Naive thymus-derived CD4-positive, alpha-beta T cell (primary cell): ENCODE measurements around the gene OS9. TPM values are rescaled to one million over a fixed set of nuclear protein-coding genes. Genes with fewer than 3 reads are reported as not detected.

Source experiments
- ATAC-seq: fragments of 150-1000 bp; cut with Tn5 transposase; 2 replicates; pipeline ENCODE4 v1.10.0; 2021; ENCODE audit warnings: mild to moderate bottlenecking, moderate library complexity
- CTCF ChIA-PET: fragments of 350-600 bp; sonication (Branson Sonifier 250); formaldehyde crosslinking; loops from one replicate; lab custom pipeline; 2021; ENCODE audit warnings: antibody characterized with exemption; lab: Charles Lee
- POLR2A ChIA-PET: fragments of 350-600 bp; sonication (Branson Sonifier 250); formaldehyde crosslinking; loops from one replicate; lab custom pipeline; 2021; ENCODE audit warnings: antibody characterized with exemption, inconsistent platforms; lab: Charles Lee
- DNase-seq, 9 donors: peaks; one replicate each; pipeline versions ENCODE4 v3.0.0 to v3.0.0-alpha.2; 2020 to 2022; ENCODE audit warnings: mixed read lengths in 1 of 9
- H3K27ac ChIP-seq: one replicate; pipeline ENCODE4 v1.7.0; 2013; ENCODE audit warnings: mild to moderate bottlenecking, low read depth, low read length, moderate library complexity
- H3K27me3 ChIP-seq, 2 donors: one replicate each; pipeline ENCODE4 v1.7.0; 2013; ENCODE audit warnings: low read length in 2 of 2, mild to moderate bottlenecking in 2 of 2, moderate library complexity in 2 of 2; ENCODE audit not compliant: control insufficient read depth in 2 of 2, insufficient read depth in 2 of 2
- H3K36me3 ChIP-seq, 3 experiments: 1 replicate in 2 of 3; 2 replicates in 1 of 3; pipeline ENCODE4 v1.7.0; 2013; ENCODE audit warnings: low read length in 3 of 3, mild to moderate bottlenecking in 3 of 3, moderate library complexity in 1 of 3; ENCODE audit not compliant: insufficient read depth in 3 of 3, control insufficient read depth in 2 of 3
- H3K4me1 ChIP-seq, 2 donors: one replicate each; pipeline ENCODE4 v1.7.0; 2013; ENCODE audit warnings: low read length in 2 of 2, mild to moderate bottlenecking in 2 of 2, moderate library complexity in 1 of 2; ENCODE audit not compliant: control insufficient read depth in 2 of 2, insufficient read depth in 2 of 2
- H3K4me3 ChIP-seq: 2 replicates; pipeline ENCODE4 v1.7.0; 2013; ENCODE audit warnings: mild to moderate bottlenecking, low read length
- H3K9me3 ChIP-seq, 3 experiments: 1 replicate in 2 of 3; 2 replicates in 1 of 3; pipeline ENCODE4 v1.7.0; 2013; ENCODE audit warnings: low read length in 3 of 3; ENCODE audit not compliant: control insufficient read depth in 2 of 3
- H3K27ac Mint-ChIP-seq, 9 donors: one replicate each; pipeline ENCODE4 v1.8.0; 2020 to 2022; ENCODE audit warnings: mixed read lengths in 9 of 9, mild to moderate bottlenecking in 8 of 9, moderate library complexity in 5 of 9, inconsistent platforms in 2 of 9
- H3K27me3 Mint-ChIP-seq, 5 donors: one replicate each; pipeline ENCODE4 v1.8.0; 2021 to 2022; ENCODE audit warnings: mixed read lengths in 5 of 5, mild to moderate bottlenecking in 1 of 5
- H3K36me3 Mint-ChIP-seq, 5 donors: one replicate each; pipeline ENCODE4 v1.8.0; 2020 to 2022; ENCODE audit warnings: mixed read lengths in 5 of 5, mild to moderate bottlenecking in 3 of 5, inconsistent platforms in 1 of 5
- H3K4me1 Mint-ChIP-seq, 7 donors: one replicate each; pipeline ENCODE4 v1.8.0; 2020 to 2022; ENCODE audit warnings: mixed read lengths in 7 of 7, mild to moderate bottlenecking in 3 of 7, inconsistent platforms in 1 of 7
- H3K4me3 Mint-ChIP-seq, 10 donors: one replicate each; pipeline ENCODE4 v1.8.0; 2020 to 2022; ENCODE audit warnings: mild to moderate bottlenecking in 10 of 10, mixed read lengths in 10 of 10, moderate library complexity in 6 of 10, inconsistent platforms in 2 of 10
- H3K9me3 Mint-ChIP-seq, 11 donors: one replicate each; pipeline ENCODE4 v1.8.0; 2020 to 2022; ENCODE audit warnings: mixed read lengths in 11 of 11, mild to moderate bottlenecking in 4 of 11, inconsistent platforms in 1 of 11, moderate library complexity in 1 of 11
- intact Hi-C, 2 donors: fragments of 100-400 bp; cut with micrococcal nuclease; formaldehyde crosslinking; loops; one replicate each; pipeline ENCODE4 v1.15.1; 2023
- microRNA-seq: library from miRNA; unstranded; fragments of <30 nt; microRNA quantifications from one replicate; pipeline ENCODE4 v1.2.0, GENCODE V29; 2022; ENCODE audit warnings: borderline microRNAs expressed
- polyA plus RNA-seq, 2 donors: library from polyadenylated mRNA; unstranded; fragments of 300-500 nt; fragmentation: Illumina TruSeq; gene quantifications; one replicate each; pipeline ENCODE4 v1.2.3, GENCODE V29; 2021
- total RNA-seq, 6 experiments: library from RNA in 5 of 6; stranded (reverse) in 5 of 6; gene quantifications; 1 replicate in 5 of 6; 2 replicates in 1 of 6; pipeline ENCODE4 v1.2.3 and lab custom pipeline; 2021 to 2026

Gene OS9
- total and polyA plus RNA-seq, 7 experiments from 2014 or later = 59.5 to 175 (median 148) TPM

DNA sequence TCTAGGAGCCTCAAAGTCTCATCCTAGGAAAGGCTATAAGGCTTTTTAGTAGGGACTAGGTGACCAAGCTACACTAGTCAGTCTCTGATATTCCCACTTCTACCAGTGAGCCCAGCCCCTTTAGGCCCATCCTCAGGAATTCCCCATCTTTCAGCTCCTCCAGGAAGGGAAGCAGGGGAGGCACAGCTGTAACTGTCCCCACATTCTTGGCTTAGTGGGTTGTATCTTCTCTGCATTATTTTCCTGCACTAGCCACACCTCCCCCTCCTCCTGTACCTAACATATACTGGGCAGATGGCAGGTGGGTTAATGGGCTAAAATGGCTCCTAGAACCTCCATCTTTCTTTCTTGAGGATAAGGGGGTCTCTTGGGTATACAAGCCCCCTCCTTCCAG, 73.4 kb downstream of the OS9 start:
- Histone ChIP-seq H3K27me3 (peaks cover 0 to 12% of the 10 kb centered on the region in 2 donors), H3K4me3 (no peak overlapping the region), H3K4me1 (peaks cover 21 to 36% of the 10 kb centered on the region in 2 donors), H3K36me3 (peaks cover 0 to 18% (median 0%) of the 10 kb centered on the region in 3 experiments), H3K9me3 (no peaks in the 10 kb centered on the region), H3K27ac (no peak overlapping the region)
- no peak overlapping the region for H3K27ac Mint-ChIP-seq
- peaks cover 27 to 50% (median 42%) of the 10 kb centered on the region in 7 donors for H3K4me1 Mint-ChIP-seq
- no peaks in the 10 kb centered on the region for H3K9me3 Mint-ChIP-seq
- intact Hi-C loops = no loop called here
- no peak for ATAC-seq
- ChIA-PET POLR2A (interaction anchor here (1.1 to 1.2 kb wide), 3 partner anchors 11 to 26 kb away, joined by 3 to 4 read pairs (median 4); partner anchors contain the start of gene MARCHF9), CTCF (interaction anchor here (0.6 to 3.5 kb wide), 4 partner anchors 11 to 127 kb away, joined by 3 to 14 read pairs (median 4); no protein-coding TSS in a partner anchor)
- DNase-seq = no peak
- peaks cover 0 to 11% (median 5%) of the 10 kb centered on the region in 5 donors for H3K36me3 Mint-ChIP-seq
- H3K4me3 Mint-ChIP-seq = peak overlapping the region in 3 of 10 donors; percentile 43 to 91 (median 79)
- H3K27me3 Mint-ChIP-seq = peaks cover 9 to 27% (median 17%) of the 10 kb centered on the region in 5 donors

- Mint-ChIP-seq H3K9me3 (no peaks in the 10 kb centered on the region), H3K36me3 (peaks cover 0 to 11% (median 5%) of the 10 kb centered on the region in 5 donors), H3K4me1 (peaks cover 28 to 52% (median 44%) of the 10 kb centered on the region in 7 donors), H3K27ac (no peak overlapping the region), H3K4me3 (peak overlapping the region in 1 of 10 donors; percentile 17), H3K27me3 (peaks cover 9 to 27% (median 17%) of the 10 kb centered on the region in 5 donors)
- Histone ChIP-seq H3K36me3 (peaks cover 0 to 18% (median 0%) of the 10 kb centered on the region in 3 experiments), H3K27ac (no peak overlapping the region), H3K27me3 (peaks cover 0 to 12% of the 10 kb centered on the region in 2 donors), H3K4me1 (peaks cover 21 to 36% of the 10 kb centered on the region in 2 donors), H3K9me3 (no peaks in the 10 kb centered on the region), H3K4me3 (no peak overlapping the region)
- ATAC-seq (no peak), DNase-seq (no peak)
- intact Hi-C loops = no loop called here
- CTCF ChIA-PET = interaction anchor here (0.6 to 3.5 kb wide), 4 partner anchors 9 to 126 kb away, joined by 4 to 14 read pairs (median 5); no protein-coding TSS in a partner anchor
- POLR2A ChIA-PET = interaction anchor here (1.1 to 1.2 kb wide), 2 partner anchors 11 to 13 kb away, joined by 3 to 4 read pairs; partner anchors contain the start of gene MARCHF9
Observed at GRCh38 chr12:57767876-57768275, 73.9 kb downstream of the OS9 start.

GRCh38 chr12:57769594-57769993, 75.7 kb downstream of the OS9 start:
- Mint-ChIP-seq H3K4me1 (peaks cover 29 to 51% (median 40%) of the 10 kb centered on the region in 7 donors), H3K27me3 (peaks cover 4 to 17% (median 10%) of the 10 kb centered on the region in 5 donors), H3K27ac (peak overlapping the region in 1 of 9 donors; percentile 51), H3K9me3 (no peaks in the 10 kb centered on the region), H3K36me3 (peaks cover 0 to 11% (median 5%) of the 10 kb centered on the region in 5 donors), H3K4me3 (peak overlapping the region in 5 of 10 donors; percentile 21 to 90 (median 62))
- ChIA-PET CTCF (no interaction called here), POLR2A (no interaction called here)
- no peak for ATAC-seq
- intact Hi-C loops = no loop called here
- Histone ChIP-seq H3K9me3 (no peaks in the 10 kb centered on the region), H3K27ac (no peak overlapping the region), H3K27me3 (peaks cover 0 to 7% of the 10 kb centered on the region in 2 donors), H3K36me3 (peaks cover 0 to 18% (median 0%) of the 10 kb centered on the region in 3 experiments), H3K4me3 (no peak overlapping the region), H3K4me1 (peaks cover 19 to 31% of the 10 kb centered on the region in 2 donors)
- no peak for DNase-seq

DNA sequence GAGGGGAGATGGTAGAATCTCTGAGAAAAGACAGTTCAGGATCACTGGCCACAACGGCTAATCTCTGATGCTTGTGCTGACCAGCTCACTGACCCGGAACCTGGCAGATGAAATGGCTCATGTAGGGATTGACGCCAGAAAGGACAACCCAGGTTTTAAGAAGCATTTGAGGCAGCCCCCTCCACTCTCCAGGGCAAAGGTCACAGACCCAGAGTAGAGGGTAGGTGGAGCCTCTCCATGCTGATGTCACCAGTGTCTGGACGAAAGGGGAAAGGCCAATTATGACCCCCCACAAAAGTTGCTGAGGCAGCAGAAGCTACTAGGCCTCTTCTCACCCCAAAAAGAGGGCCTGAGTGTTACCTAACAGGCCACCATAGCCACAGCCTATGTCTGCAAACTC, 76.8 kb downstream of the OS9 start:
- H3K4me3 Mint-ChIP-seq = peak overlapping the region in 9 of 10 donors; percentile 37 to 97 (median 67)
- H3K36me3 Mint-ChIP-seq = peaks cover 0 to 12% (median 5%) of the 10 kb centered on the region in 5 donors
- DNase-seq (no peak), ATAC-seq (no peak)
- H3K27me3 Mint-ChIP-seq = peaks cover 0 to 12% (median 9%) of the 10 kb centered on the region in 5 donors
- ChIA-PET CTCF (no interaction called here), POLR2A (no interaction called here)
- Histone ChIP-seq H3K9me3 (no peaks in the 10 kb centered on the region), H3K36me3 (peaks cover 0 to 18% (median 0%) of the 10 kb centered on the region in 3 experiments), H3K4me3 (no peak overlapping the region), H3K4me1 (peaks cover 8 to 24% of the 10 kb centered on the region in 2 donors), H3K27ac (peak overlapping the region; percentile 90), H3K27me3 (peaks cover 0 to 5% of the 10 kb centered on the region in 2 donors)
- intact Hi-C loops = no loop called here
- H3K9me3 Mint-ChIP-seq = no peaks in the 10 kb centered on the region
- H3K4me1 Mint-ChIP-seq = peaks cover 23 to 40% (median 31%) of the 10 kb centered on the region in 7 donors
- H3K27ac Mint-ChIP-seq = peak overlapping the region in 2 of 9 donors; percentile 23 to 48

Small RNA genes lying within 50 kb of the gene (microRNA-seq; reads per million reads assigned to microRNA genes)
- not detected for gene MIR6759

Other genes starting within 250 kb of the OS9 start
- under 1 TPM in 1 of 5 experiments, not detected in 4; 0.12 TPM for gene INHBE, start 238.8 kb upstream of the OS9 start, total RNA-seq
- gene INHBE, start 238.8 kb upstream of the OS9 start, polyA plus RNA-seq = not detected
- 1 to 10 TPM in 2 of 5 experiments, under 1 TPM in 3; 0.39 to 1.4 (median 0.45) TPM for gene GLI1, start 234.3 kb upstream of the OS9 start, total RNA-seq
- not detected for gene GLI1, start 234.3 kb upstream of the OS9 start, polyA plus RNA-seq
- gene ARHGAP9, start 214.3 kb upstream of the OS9 start, total RNA-seq = 100 to 1,000 TPM; 201 to 366 (median 347) TPM
- gene ARHGAP9, start 214.3 kb upstream of the OS9 start, polyA plus RNA-seq = 100 to 1,000 TPM; 198 to 283 TPM
- gene MARS1, start 206.1 kb upstream of the OS9 start, total RNA-seq = 100 to 1,000 TPM; 178 to 229 (median 197) TPM
- gene MARS1, start 206.1 kb upstream of the OS9 start, polyA plus RNA-seq = 100 to 1,000 TPM in 1 of 2 donors, 10 to 100 TPM in 1; 86.0 to 118 TPM
- gene DDIT3, start 173.6 kb upstream of the OS9 start, total RNA-seq = 100 to 1,000 TPM in 1 of 5 experiments, 10 to 100 TPM in 4; 19.6 to 124 (median 51.6) TPM
- gene DDIT3, start 173.6 kb upstream of the OS9 start, polyA plus RNA-seq = 10 to 100 TPM; 15.9 to 23.1 TPM
- gene MBD6, start 171.3 kb upstream of the OS9 start, total RNA-seq = 100 to 1,000 TPM in 4 of 5 experiments, 10 to 100 TPM in 1; 85.2 to 127 (median 120) TPM
- 1 to 10 TPM in 1 of 2 donors, under 1 TPM in 1; 0.50 to 1.0 TPM for gene MBD6, start 171.3 kb upstream of the OS9 start, polyA plus RNA-seq
- gene DCTN2, start 146.9 kb upstream of the OS9 start, total RNA-seq = 10 to 100 TPM; 52.1 to 78.8 (median 63.0) TPM
- 10 to 100 TPM; 53.9 to 78.8 TPM for gene DCTN2, start 146.9 kb upstream of the OS9 start, polyA plus RNA-seq
- 1 to 10 TPM in 4 of 5 experiments, under 1 TPM in 1; 0.95 to 1.7 (median 1.0) TPM for gene KIF5A, start 144.1 kb upstream of the OS9 start, total RNA-seq
- gene KIF5A, start 144.1 kb upstream of the OS9 start, polyA plus RNA-seq = under 1 TPM; 0.06 to 0.09 TPM
- 10 to 100 TPM; 20.1 to 29.7 (median 21.9) TPM for gene PIP4K2C, start 102.9 kb upstream of the OS9 start, total RNA-seq
- 10 to 100 TPM; 18.5 to 29.7 TPM for gene PIP4K2C, start 102.9 kb upstream of the OS9 start, polyA plus RNA-seq
- gene DTX3, start 89.3 kb upstream of the OS9 start, total RNA-seq = 10 to 100 TPM; 25.1 to 42.5 (median 35.6) TPM
- 1 to 10 TPM; 5.3 to 6.7 TPM for gene DTX3, start 89.3 kb upstream of the OS9 start, polyA plus RNA-seq
- gene ARHGEF25, start 82.7 kb upstream of the OS9 start, total RNA-seq = 1 to 10 TPM in 1 of 5 experiments, under 1 TPM in 4; 0.29 to 1.2 (median 0.84) TPM
- not detected for gene ARHGEF25, start 82.7 kb upstream of the OS9 start, polyA plus RNA-seq
- gene B4GALNT1, start 60.9 kb upstream of the OS9 start, total RNA-seq = 1 to 10 TPM in 1 of 5 experiments, not detected in 4; 1.4 TPM
- not detected for gene B4GALNT1, start 60.9 kb upstream of the OS9 start, polyA plus RNA-seq
- 10 to 100 TPM; 33.9 to 66.7 (median 60.4) TPM for gene AGAP2, start 44.6 kb downstream of the OS9 start, total RNA-seq
- 1 to 10 TPM; 3.0 to 6.0 TPM for gene AGAP2, start 44.6 kb downstream of the OS9 start, polyA plus RNA-seq
- gene TSPAN31, start 50.9 kb downstream of the OS9 start, total RNA-seq = 10 to 100 TPM; 12.3 to 23.9 (median 20.3) TPM
- gene TSPAN31, start 50.9 kb downstream of the OS9 start, polyA plus RNA-seq = 10 to 100 TPM; 50.1 to 50.5 TPM
- gene CDK4, start 58.2 kb downstream of the OS9 start, total RNA-seq = 100 to 1,000 TPM in 1 of 5 experiments, 10 to 100 TPM in 4; 23.8 to 108 (median 42.9) TPM
- 100 to 1,000 TPM in 1 of 2 donors, 10 to 100 TPM in 1; 77.6 to 105 TPM for gene CDK4, start 58.2 kb downstream of the OS9 start, polyA plus RNA-seq
- gene MARCHF9, start 61.0 kb downstream of the OS9 start, total RNA-seq = 10 to 100 TPM; 27.8 to 61.7 (median 44.4) TPM
- gene MARCHF9, start 61.0 kb downstream of the OS9 start, polyA plus RNA-seq = 1 to 10 TPM; 3.2 to 6.6 TPM
- 1 to 10 TPM in 4 of 5 experiments, under 1 TPM in 1; 0.97 to 2.6 (median 1.7) TPM for gene CYP27B1, start 72.9 kb downstream of the OS9 start, total RNA-seq
- under 1 TPM in 1 of 2 donors, not detected in 1; 0.20 TPM for gene CYP27B1, start 72.9 kb downstream of the OS9 start, polyA plus RNA-seq
- 10 to 100 TPM; 11.8 to 30.9 (median 16.0) TPM for gene METTL1, start 78.0 kb downstream of the OS9 start, total RNA-seq
- 10 to 100 TPM; 13.1 to 20.5 TPM for gene METTL1, start 78.0 kb downstream of the OS9 start, polyA plus RNA-seq
- 1 to 10 TPM; 1.4 to 5.0 (median 2.1) TPM for gene EEF1AKMT3, start 78.5 kb downstream of the OS9 start, total RNA-seq
- 1 to 10 TPM; 3.0 to 3.2 TPM for gene EEF1AKMT3, start 78.5 kb downstream of the OS9 start, polyA plus RNA-seq
- 10 to 100 TPM; 17.8 to 34.9 (median 22.3) TPM for gene TSFM, start 88.7 kb downstream of the OS9 start, total RNA-seq
- gene TSFM, start 88.7 kb downstream of the OS9 start, polyA plus RNA-seq = 10 to 100 TPM; 26.4 to 30.0 TPM
- 10 to 100 TPM in 2 of 5 experiments, 1 to 10 TPM in 3; 1.7 to 20.3 (median 8.2) TPM for gene AVIL, start 124.6 kb downstream of the OS9 start, total RNA-seq
- under 1 TPM; 0.17 to 0.32 TPM for gene AVIL, start 124.6 kb downstream of the OS9 start, polyA plus RNA-seq
- 100 to 1,000 TPM; 124 to 295 (median 145) TPM for gene CTDSP2, start 152.6 kb downstream of the OS9 start, total RNA-seq
- 100 to 1,000 TPM in 1 of 2 donors, 10 to 100 TPM in 1; 86.9 to 110 TPM for gene CTDSP2, start 152.6 kb downstream of the OS9 start, polyA plus RNA-seq
- gene ATP23, start 247.4 kb downstream of the OS9 start, total RNA-seq = 10 to 100 TPM in 1 of 5 experiments, 1 to 10 TPM in 4; 7.2 to 12.3 (median 8.2) TPM
- 10 to 100 TPM; 30.1 to 31.1 TPM for gene ATP23, start 247.4 kb downstream of the OS9 start, polyA plus RNA-seq